Measurements from ENCODE around the gene SIX2. TPM values are rescaled to one million over a fixed set of nuclear protein-coding genes. Genes with fewer than 3 reads are reported as not detected.
A peak's percentile ranks its signal among the peaks of the same experiment; 100 is the strongest.

Gene SIX2
- 0.38 TPM for total RNA-seq
- long read RNA-seq, partial matches to known transcripts = 0 of 2 reads
- long read RNA-seq, other reads (novel, unspliced or antisense) = 0 of 2 reads

DNA sequence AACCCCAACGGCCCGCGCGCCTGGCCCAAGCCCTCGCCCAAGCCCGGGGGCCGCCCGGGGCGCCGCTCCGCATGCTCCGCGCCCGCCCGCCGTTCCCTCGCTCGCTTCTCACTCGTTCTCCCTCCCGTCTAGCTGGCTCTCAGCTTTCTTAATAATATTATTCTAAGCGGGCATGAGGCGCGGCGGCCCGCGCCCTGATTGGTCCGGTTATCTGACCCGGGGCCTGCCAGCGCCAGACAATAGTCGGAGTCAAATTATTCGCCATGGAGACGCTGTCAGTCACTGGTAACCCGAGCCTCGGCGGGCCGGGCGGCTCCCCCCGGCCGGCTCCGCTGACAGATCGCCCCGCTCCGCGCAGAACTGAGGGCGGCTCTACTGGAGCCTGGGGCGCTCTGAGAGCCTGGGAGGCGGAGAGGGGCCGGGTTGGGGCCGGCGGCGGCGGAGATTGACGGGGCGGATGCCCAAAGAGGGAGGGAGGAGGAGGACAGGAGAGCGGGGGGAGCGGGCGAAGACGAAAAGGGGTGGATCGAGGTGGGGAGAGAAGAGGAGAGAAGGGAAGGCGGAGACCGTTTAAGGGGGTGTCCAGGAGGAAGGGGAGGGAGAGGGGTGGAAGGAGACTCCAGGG, at the start of gene SIX2:
Gene SIX2 (minus strand): TSS at position 150 of the 625 bp plus-strand sequence. CDS start 342 bp downstream, outside the sequence.
- ATAC-seq (peak; percentile 94 to 95), DNase-seq (peak; percentile 93)
- intact Hi-C loops (cut with DNase I) = no loop called here
- no peaks in the 10 kb centered on the region for H3K9me3 ChIP-seq
- H3K36me3 ChIP-seq = no peaks in the 10 kb centered on the region
- no peak for TF ChIP-seq CTCF (IDR thresholded peaks at IDR 0.05)
- H3K27ac ChIP-seq = no peak within 1 kb of the TSS
- H3K4me1 ChIP-seq = peaks cover 51% of the 10 kb centered on the region
- peak within 1 kb of the TSS; percentile 54 for H3K4me3 ChIP-seq
- peaks cover 97% of the 10 kb centered on the region for H3K27me3 ChIP-seq (ENCODE audit: low read depth)

DNA sequence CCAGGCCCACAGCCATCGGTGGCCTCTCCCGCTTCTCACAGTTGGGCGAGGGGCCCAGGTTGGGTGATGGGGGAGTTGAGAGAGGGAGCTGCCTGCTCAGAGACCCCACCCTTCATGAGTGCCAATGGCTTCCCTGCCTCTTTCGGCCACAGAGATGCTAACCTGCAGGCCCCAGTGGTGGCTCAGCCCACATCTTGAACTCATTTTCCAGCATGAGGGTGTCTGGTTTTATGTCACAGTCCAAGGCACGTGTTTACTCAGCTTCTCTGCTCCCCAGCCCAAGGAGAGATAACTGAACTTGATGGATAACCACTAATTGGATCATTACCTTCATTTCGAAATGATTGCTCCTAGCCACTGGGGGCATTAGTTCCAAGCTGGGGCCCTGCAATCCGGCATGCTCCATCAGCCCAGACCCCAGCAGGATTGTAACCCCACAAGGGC, 45.9 kb upstream of the SIX2 start:
- TF ChIP-seq CTCF (IDR thresholded peaks at IDR 0.05) = no peak

GRCh38 chr2:45053966-45054365, 44.7 kb upstream of the SIX2 start:
- Histone ChIP-seq H3K4me1 (no peaks in the 10 kb centered on the region), H3K36me3 (no peaks in the 10 kb centered on the region), H3K27me3 (ENCODE audit: low read depth) (no peaks in the 10 kb centered on the region), H3K4me3 (no peak overlapping the region), H3K27ac (no peak overlapping the region), H3K9me3 (no peaks in the 10 kb centered on the region)
- intact Hi-C loops (cut with DNase I) = no loop called here
- ATAC-seq (no peak), DNase-seq (no peak)
- no peak for TF ChIP-seq CTCF (IDR thresholded peaks at IDR 0.05)

More for the DNA sequence above, 45.9 kb upstream of the SIX2 start:
- Histone ChIP-seq H3K36me3 (no peaks in the 10 kb centered on the region), H3K4me1 (no peaks in the 10 kb centered on the region), H3K9me3 (no peaks in the 10 kb centered on the region), H3K27me3 (ENCODE audit: low read depth) (no peaks in the 10 kb centered on the region), H3K27ac (no peak overlapping the region), H3K4me3 (no peak overlapping the region)
- DNase-seq (no peak), ATAC-seq (no peak)
- intact Hi-C loops (cut with DNase I) = no loop called here

GRCh38 chr2:45052388-45052928, 43.2 kb upstream of the SIX2 start:
- intact Hi-C loops (cut with DNase I) = no loop called here
- no peak for TF ChIP-seq CTCF (IDR thresholded peaks at IDR 0.05)
- ATAC-seq (no peak), DNase-seq (no peak)
- Histone ChIP-seq H3K36me3 (no peaks in the 10 kb centered on the region), H3K4me3 (no peak overlapping the region), H3K27ac (no peak overlapping the region), H3K9me3 (no peaks in the 10 kb centered on the region), H3K4me1 (no peaks in the 10 kb centered on the region), H3K27me3 (ENCODE audit: low read depth) (no peaks in the 10 kb centered on the region)

GRCh38 chr2:45049569-45050336, 40.5 kb upstream of the SIX2 start:
- Histone ChIP-seq H3K9me3 (no peaks in the 10 kb centered on the region), H3K27ac (no peak overlapping the region), H3K27me3 (ENCODE audit: low read depth) (no peaks in the 10 kb centered on the region), H3K4me3 (no peak overlapping the region), H3K36me3 (no peaks in the 10 kb centered on the region), H3K4me1 (no peaks in the 10 kb centered on the region)
- TF ChIP-seq CTCF (IDR thresholded peaks at IDR 0.05) = no peak
- DNase-seq (no peak), ATAC-seq (no peak)
- intact Hi-C loops (cut with DNase I) = no loop called here

Data from lower lobe of right lung (tissue), 2 donors.